Lower leg skin (tissue), 4 donors: ENCODE measurements around the gene TNIK. TPM values are rescaled to one million over a fixed set of nuclear protein-coding genes. Genes with fewer than 3 reads are reported as not detected.

Experiments
- DNase-seq, 2 donors: peaks; one replicate each; pipeline ENCODE4 v3.0.0-alpha.2; 2019; ENCODE audit warnings: low spot score in 2 of 2
- H3K4me3 ChIP-seq: fragments of 200-600 bp; sonication (generic); 2 replicates; pipeline ENCODE4 v1.5.1; 2017; ENCODE audit warnings: mild to moderate bottlenecking, low read depth; ENCODE audit not compliant: poor library complexity, severe bottlenecking
- POLR2A ChIP-seq, 2 donors: fragments of 450-650 bp; IDR thresholded peaks; one replicate each; pipeline ENCODE4 v1.6.1; 2016 to 2017; ENCODE audit warnings: antibody characterized with exemption in 2 of 2, mild to moderate bottlenecking in 1 of 2, moderate library complexity in 1 of 2
- WGBS, 2 donors: methylation state at CpG; one replicate each; pipeline ENCODE4 v1.1.5; 2018; 5-methylcytosine and 5-hydroxymethylcytosine counted together
- intact Hi-C: fragments of 100-400 bp; cut with DNase I; formaldehyde crosslinking; loops from one replicate; pipeline ENCODE4 v1.15.0; 2023; ENCODE audit warnings: low total_unique reads
- total RNA-seq, 4 donors: library from RNA; depleted of rRNA; stranded (reverse); fragments of >200 nt; gene quantifications; one replicate each; pipeline ENCODE4 v1.1.0, GENCODE V29; 2016
- TF ChIP-seq, protein P1 (sequence below), 3 donors: fragments of 450-650 bp; IDR thresholded peaks; one replicate each; pipeline ENCODE4 v1.5.1; 2016; ENCODE audit warnings: antibody characterized with exemption in 3 of 3, mild to moderate bottlenecking in 3 of 3, moderate library complexity in 2 of 3

The TNIK gene
- total RNA-seq, 4 donors from 2014 or later: 0.72 to 4.7 (median 2.4) TPM

- DNase-seq: no peak
- WGBS, 2 donors: 45 to 54% methylated on average over 2 of the region's 2 CpGs
- intact Hi-C loops: no loop called here
- TF ChIP-seq POLR2A (IDR thresholded peaks at IDR 0.05): no peak
- TF ChIP-seq, protein P1, sequence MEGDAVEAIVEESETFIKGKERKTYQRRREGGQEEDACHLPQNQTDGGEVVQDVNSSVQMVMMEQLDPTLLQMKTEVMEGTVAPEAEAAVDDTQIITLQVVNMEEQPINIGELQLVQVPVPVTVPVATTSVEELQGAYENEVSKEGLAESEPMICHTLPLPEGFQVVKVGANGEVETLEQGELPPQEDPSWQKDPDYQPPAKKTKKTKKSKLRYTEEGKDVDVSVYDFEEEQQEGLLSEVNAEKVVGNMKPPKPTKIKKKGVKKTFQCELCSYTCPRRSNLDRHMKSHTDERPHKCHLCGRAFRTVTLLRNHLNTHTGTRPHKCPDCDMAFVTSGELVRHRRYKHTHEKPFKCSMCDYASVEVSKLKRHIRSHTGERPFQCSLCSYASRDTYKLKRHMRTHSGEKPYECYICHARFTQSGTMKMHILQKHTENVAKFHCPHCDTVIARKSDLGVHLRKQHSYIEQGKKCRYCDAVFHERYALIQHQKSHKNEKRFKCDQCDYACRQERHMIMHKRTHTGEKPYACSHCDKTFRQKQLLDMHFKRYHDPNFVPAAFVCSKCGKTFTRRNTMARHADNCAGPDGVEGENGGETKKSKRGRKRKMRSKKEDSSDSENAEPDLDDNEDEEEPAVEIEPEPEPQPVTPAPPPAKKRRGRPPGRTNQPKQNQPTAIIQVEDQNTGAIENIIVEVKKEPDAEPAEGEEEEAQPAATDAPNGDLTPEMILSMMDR (IDR thresholded peaks at IDR 0.05): no peak
- H3K4me3 ChIP-seq: no peak overlapping the region
Measured at GRCh38 chr3:171491361-171491760, 31.2 kb upstream of the TNIK start.

- H3K4me3 ChIP-seq: no peak overlapping the region
- 76 to 77% methylated on average over 3 of the region's 3 CpGs for WGBS, 2 donors
- intact Hi-C loops: no loop called here
- DNase-seq: no peak
- TF ChIP-seq, protein P1 (IDR thresholded peaks at IDR 0.05): no peak
- TF ChIP-seq POLR2A (IDR thresholded peaks at IDR 0.05): no peak
Measured at GRCh38 chr3:171490901-171491300, 30.7 kb upstream of the TNIK start.

GRCh38 chr3:171489348-171489747 lies 29.1 kb upstream of the TNIK start:
- DNase-seq: no peak
- WGBS, 2 donors: 86 to 87% methylated on average over 4 of the region's 4 CpGs
- intact Hi-C loops: no loop called here
- TF ChIP-seq POLR2A (IDR thresholded peaks at IDR 0.05): no peak
- TF ChIP-seq, protein P1 (IDR thresholded peaks at IDR 0.05): no peak
- no peak overlapping the region for H3K4me3 ChIP-seq

- no peak for DNase-seq
- intact Hi-C loops: no loop called here
- TF ChIP-seq POLR2A (IDR thresholded peaks at IDR 0.05): no peak
- TF ChIP-seq, protein P1 (IDR thresholded peaks at IDR 0.05): no peak
- 62% methylated on average over 7 of the region's 7 CpGs for WGBS, 2 donors
- H3K4me3 ChIP-seq: no peak overlapping the region
Measured at GRCh38 chr3:171488479-171488878, 28.3 kb upstream of the TNIK start.

GRCh38 chr3:171487382-171487781 lies 27.2 kb upstream of the TNIK start:
- TF ChIP-seq, protein P1 (IDR thresholded peaks at IDR 0.05): no peak
- TF ChIP-seq POLR2A (IDR thresholded peaks at IDR 0.05): no peak
- DNase-seq: no peak
- intact Hi-C loops: no loop called here
- no peak overlapping the region for H3K4me3 ChIP-seq
- WGBS, 2 donors: 82 to 84% methylated on average over 4 of the region's 4 CpGs

- DNase-seq: no peak
- intact Hi-C loops: no loop called here
- H3K4me3 ChIP-seq: no peak overlapping the region
- TF ChIP-seq POLR2A (IDR thresholded peaks at IDR 0.05): no peak
- TF ChIP-seq, protein P1 (IDR thresholded peaks at IDR 0.05): no peak
Measured at GRCh38 chr3:171485338-171485737, 25.1 kb upstream of the TNIK start.
